GM21447 (cell line): Measurements from ENCODE around the gene ATP8A2.
"Not testable (repeated sequence)": the region's sequence is repeated elsewhere in the genome, so short reads cannot be mapped to it uniquely, and the experiment has no call there.

Source experiments
- ATAC-seq: cut with Tn5 transposase; IDR thresholded peaks from one replicate; pipeline ENCODE4 v1.9.1; 2021; ENCODE audit not compliant: unreplicated experiment

Gene ATP8A2

GRCh38 chr13:25762281-25762680 is 390.5 kb downstream of the ATP8A2 start:
- ATAC-seq, result no peak

GRCh38 chr13:25762795-25763377 is 391.1 kb downstream of the ATP8A2 start:
- ATAC-seq, result no peak

- ATAC-seq, result no peak
Observed at GRCh38 chr13:25764378-25764777, 392.6 kb downstream of the ATP8A2 start.

- ATAC-seq, result no peak
Observed at GRCh38 chr13:25765266-25765665, 393.5 kb downstream of the ATP8A2 start.

GRCh38 chr13:25766576-25766975 is 394.8 kb downstream of the ATP8A2 start:
- no peak for ATAC-seq

- ATAC-seq, result no peak
Observed at GRCh38 chr13:25766991-25767390, 395.2 kb downstream of the ATP8A2 start.

- ATAC-seq, result no peak
Observed at GRCh38 chr13:25768376-25768775, 396.6 kb downstream of the ATP8A2 start.

GRCh38 chr13:25768838-25769237 is 397.1 kb downstream of the ATP8A2 start:
- no peak for ATAC-seq

GRCh38 chr13:25770601-25771000 is 398.8 kb downstream of the ATP8A2 start:
- no peak for ATAC-seq

GRCh38 chr13:25771202-25771601 is 399.4 kb downstream of the ATP8A2 start:
- no peak for ATAC-seq

GRCh38 chr13:25771641-25772478 is 400.1 kb downstream of the ATP8A2 start:
- ATAC-seq, result no peak

GRCh38 chr13:25772534-25772933 is 400.8 kb downstream of the ATP8A2 start:
- ATAC-seq, result not testable (repeated sequence)

GRCh38 chr13:25774056-25774455 is 402.3 kb downstream of the ATP8A2 start:
- not testable (repeated sequence) for ATAC-seq

- no peak for ATAC-seq
Observed at GRCh38 chr13:25775275-25775674, 403.5 kb downstream of the ATP8A2 start.

- ATAC-seq, result no peak
Observed at GRCh38 chr13:25775986-25776385, 404.2 kb downstream of the ATP8A2 start.

GRCh38 chr13:25776722-25777121 is 404.9 kb downstream of the ATP8A2 start:
- ATAC-seq, result no peak

- ATAC-seq, result no peak
Observed at GRCh38 chr13:25777509-25777908, 405.7 kb downstream of the ATP8A2 start.

- no peak for ATAC-seq
Observed at GRCh38 chr13:25778365-25778764, 406.6 kb downstream of the ATP8A2 start.

- no peak for ATAC-seq
Observed at GRCh38 chr13:25778808-25779305, 407.1 kb downstream of the ATP8A2 start.

- no peak for ATAC-seq
Observed at GRCh38 chr13:25783076-25783475, 411.3 kb downstream of the ATP8A2 start.

GRCh38 chr13:25783601-25784024 is 411.8 kb downstream of the ATP8A2 start:
- ATAC-seq, result no peak

- no peak for ATAC-seq
Observed at GRCh38 chr13:25784119-25784518, 412.3 kb downstream of the ATP8A2 start.
